GM21528 (cell line): ENCODE measurements around the gene EIF3B.
"Not testable (repeated sequence)": the region's sequence is repeated elsewhere in the genome, so short reads cannot be mapped to it uniquely, and the experiment has no call there.

Source experiments
- ATAC-seq: cut with Tn5 transposase; IDR thresholded peaks from one replicate; pipeline ENCODE4 v1.9.1; 2021; ENCODE audit warnings: mild to moderate bottlenecking, moderate library complexity; ENCODE audit not compliant: unreplicated experiment, low FRiP score

Gene EIF3B

GRCh38 chr7:2354186-2354938 is at the start of gene EIF3B:
Gene EIF3B (plus strand): TSS chr7:2354827. CDS start chr7:2354922, 95 bp downstream.
- peak; percentile 81 for ATAC-seq

- not testable (repeated sequence) for ATAC-seq
Measured at GRCh38 chr7:2305258-2305657, 49.4 kb upstream of the EIF3B start.

- ATAC-seq: no peak
Measured at GRCh38 chr7:2306688-2307087, 47.9 kb upstream of the EIF3B start.

DNA sequence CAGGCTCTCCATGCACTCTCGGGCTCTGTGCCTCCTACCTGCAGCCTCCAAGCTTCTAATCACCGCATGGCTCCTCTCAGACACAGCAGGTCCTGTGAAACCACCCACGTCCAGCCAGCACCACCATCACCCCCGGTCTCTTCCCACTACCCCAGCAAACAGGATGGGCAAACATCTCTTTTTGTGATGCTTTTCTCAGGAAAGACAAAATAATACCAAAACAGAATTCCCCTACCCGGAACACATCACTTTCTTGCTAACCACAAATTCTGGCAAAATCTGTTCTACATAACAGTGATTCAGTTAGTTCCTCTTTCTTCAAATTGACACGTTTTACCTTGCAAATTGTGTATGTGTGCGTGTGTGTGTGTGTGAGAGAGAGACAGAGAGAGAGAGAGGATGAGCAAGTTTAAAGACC is 46.9 kb upstream of the EIF3B start:
- ATAC-seq: no peak

DNA sequence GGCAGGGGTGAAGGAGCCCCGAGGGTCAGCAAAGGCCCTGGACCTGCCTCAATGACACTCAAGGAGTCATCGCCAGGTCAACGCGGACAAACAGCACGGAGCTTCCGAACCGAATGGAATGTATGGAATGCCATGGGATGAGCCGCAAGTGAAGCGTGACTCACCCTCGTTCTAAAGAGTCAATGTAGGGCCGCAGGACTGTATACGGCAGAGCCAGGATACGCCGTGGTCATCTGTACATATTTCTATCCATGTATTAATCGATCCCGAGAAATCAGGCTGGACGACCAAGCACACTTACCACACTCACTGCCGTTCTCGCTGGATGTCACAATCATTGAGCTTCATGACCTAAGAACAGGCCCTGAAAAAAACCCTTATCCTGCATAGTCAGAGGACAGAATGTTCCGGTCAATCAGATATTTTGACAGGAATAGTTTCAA is 44.7 kb upstream of the EIF3B start:
- no peak for ATAC-seq

DNA sequence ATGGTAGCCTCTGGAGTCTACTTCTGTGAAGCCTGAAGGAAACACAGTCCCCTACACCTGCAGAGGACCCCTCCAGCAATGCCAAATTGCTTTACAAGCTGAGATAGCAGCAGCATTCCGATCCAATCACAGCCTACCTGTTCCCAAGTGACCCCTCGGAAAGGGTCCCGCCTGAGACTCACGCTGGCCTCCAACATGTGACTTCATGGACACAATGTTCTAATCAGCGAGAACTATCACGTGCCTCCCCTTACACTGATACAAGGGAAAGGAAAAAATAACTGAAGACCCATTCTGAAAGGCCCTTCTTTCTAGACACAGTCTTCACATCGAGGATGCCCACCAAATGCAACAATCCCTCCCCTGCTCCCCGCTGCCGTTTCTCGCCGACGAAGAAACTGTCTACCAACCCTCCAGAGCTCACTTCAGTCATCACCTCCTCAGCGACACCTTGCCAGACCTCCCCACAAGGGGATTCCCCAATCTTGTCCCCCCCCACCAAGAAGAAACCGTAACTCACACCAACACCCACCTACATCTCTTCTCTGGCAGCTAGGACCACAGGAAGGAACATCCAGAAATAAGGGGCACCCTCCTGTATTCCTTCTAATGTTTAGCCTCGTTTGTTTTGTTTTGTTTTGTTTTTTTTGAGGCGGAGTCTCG is 42.2 kb upstream of the EIF3B start:
- no peak for ATAC-seq

- peak; percentile 28 for ATAC-seq
Measured at GRCh38 chr7:2313450-2314208, 41.0 kb upstream of the EIF3B start.

DNA sequence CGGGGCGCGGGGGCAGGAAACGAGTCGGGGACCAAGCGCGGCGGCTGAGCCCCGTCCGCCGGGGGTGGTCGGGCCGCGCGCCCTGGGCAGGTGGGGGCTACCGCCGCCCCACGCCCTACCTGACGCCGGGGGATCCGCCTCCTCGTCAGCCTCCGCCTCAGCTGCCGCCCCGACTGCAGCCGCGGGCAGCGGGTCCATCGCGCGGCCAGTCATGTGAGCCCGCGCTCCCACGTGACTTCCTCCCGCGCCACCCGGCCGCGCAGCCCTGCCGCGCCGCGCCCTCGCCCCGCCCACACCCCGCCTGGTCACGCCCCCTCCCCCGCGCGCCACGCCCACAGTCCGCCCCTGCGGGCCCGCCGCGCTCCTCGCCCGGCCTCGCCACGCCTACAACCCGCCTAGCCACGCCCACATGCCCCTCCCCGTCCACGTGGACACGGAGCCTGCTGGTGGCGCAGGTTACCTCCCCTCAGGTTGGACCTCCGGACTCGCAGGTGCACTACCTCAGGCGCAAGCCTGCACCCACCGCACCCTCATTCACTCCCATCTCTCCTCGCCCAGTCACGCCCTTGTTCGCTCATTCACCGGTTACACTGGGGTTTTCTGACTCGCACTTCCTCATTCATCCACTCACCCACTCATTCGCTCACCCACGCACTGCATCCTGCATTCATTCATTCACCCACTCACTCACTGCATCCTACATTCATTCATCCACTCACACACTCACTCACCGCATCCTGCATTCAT is 40.2 kb upstream of the EIF3B start, which contains the start of gene SNX8:
Gene SNX8, minus strand, starts transcription at position 233 of the 747 bp plus-strand sequence. Its CDS starts 20 bp downstream, at position 213.
- peak; percentile 69 for ATAC-seq

DNA sequence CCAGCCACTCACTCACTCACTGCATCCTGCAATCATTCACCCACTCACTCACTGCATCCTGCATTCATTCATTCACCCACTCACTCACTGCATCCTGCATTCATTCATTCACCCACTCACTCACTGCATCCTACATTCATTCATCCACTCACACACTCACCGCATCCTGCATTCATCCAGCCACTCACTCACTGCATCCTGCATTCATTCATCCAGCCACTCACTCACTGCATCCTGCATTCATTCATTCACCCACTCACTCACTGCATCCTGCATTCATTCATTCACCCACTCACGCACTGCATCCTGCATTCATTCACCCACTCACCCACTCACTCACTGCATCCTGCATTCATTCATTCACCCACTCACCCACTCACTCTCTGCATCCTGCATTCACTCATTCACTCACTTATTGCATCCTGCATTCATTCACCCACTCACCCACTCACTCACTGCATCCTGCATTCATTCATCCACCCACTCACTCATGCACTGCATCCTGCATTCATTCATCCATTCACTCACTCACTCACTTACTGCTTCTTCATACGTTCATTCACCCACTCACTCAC is 39.6 kb upstream of the EIF3B start:
- ATAC-seq: not testable (repeated sequence)

DNA sequence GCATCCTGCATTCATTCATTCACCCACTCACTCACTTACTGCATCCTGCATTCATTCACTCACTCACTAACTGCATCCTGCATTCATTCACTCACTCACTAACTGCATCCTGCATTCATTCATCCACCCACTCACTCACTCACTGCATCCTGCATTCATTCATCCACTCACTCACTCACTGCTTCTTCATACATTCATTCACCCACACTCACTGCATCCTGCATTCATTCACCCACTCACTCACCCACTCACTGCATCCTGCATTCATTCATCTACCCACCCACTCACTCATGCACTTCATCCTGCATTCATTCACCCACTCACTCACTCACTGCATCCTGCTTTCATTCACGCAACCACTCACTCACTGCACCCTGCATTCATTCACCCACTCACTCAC is 38.8 kb upstream of the EIF3B start:
- ATAC-seq: no peak

- ATAC-seq: no peak
Measured at GRCh38 chr7:2316578-2316977, 38.0 kb upstream of the EIF3B start.

GRCh38 chr7:2317556-2318293 is 36.9 kb upstream of the EIF3B start:
- ATAC-seq: no peak

DNA sequence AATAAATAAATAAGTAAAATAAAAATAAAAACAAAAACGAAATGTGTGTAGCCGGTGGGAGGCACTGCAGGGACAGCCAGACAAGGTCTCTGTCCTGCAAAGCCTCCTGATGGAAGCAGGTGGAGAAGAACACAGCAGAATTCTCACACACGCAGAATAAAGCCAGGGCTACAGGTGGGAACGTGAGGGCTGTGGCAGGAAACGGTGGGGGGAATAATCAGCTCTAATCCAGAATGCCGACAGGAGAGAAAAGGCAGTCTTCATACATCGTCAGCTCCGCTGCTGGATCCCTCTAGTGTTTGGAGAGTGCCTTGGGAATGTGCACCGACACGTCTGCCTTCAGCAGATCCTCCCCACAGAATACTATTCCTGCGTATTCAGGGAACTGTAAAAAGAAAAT is 33.6 kb upstream of the EIF3B start:
- ATAC-seq: no peak

- no peak for ATAC-seq
Measured at GRCh38 chr7:2325162-2325561, 29.5 kb upstream of the EIF3B start.

DNA sequence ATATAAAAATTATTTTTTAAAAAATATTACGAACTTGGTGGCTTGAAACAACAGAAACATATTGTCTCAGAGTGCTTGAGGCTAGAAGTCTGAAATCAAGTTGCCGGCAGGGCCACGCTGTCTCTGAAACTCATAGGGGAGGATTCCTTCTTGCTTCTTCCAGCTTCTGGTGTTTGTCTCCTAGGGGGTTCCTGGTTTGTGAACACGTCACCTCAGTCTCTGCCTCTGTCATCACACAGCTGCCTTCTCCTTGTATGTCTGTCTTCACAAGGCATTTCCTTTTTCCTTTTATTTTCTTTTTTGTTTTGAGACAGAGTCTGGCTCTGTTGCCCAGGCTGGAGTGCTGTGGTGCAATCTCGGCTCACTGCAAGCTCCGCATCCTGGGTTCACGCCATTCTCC is 27.7 kb upstream of the EIF3B start:
- no peak for ATAC-seq

DNA sequence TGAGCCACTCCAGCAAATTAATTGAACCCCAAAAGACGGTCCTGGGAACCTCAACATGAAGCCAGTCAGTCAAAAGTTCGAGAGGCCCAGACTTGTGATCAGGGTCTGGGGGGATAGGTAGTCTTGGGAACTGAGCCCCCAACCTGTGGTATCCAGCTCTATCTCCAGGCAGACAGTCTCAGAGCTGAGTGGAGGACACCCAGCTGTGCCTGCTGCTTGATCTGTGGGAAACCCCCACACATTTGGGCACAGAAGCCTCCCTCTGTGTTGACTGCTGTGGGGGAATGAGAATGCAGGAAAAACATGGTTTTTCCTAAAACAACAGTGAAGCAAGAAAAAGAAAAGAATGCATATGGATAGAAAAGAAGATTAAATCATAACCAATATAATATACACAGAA is 24.1 kb upstream of the EIF3B start:
- no peak for ATAC-seq

GRCh38 chr7:2331707-2332106 is 22.9 kb upstream of the EIF3B start:
- ATAC-seq: no peak

- ATAC-seq: not testable (repeated sequence)
Measured at GRCh38 chr7:2332606-2333231, 21.9 kb upstream of the EIF3B start.
